ENCODE results near the gene BANK1.
A peak's percentile ranks its signal among the peaks of the same experiment; 100 is the strongest.

Gene BANK1, protein sequence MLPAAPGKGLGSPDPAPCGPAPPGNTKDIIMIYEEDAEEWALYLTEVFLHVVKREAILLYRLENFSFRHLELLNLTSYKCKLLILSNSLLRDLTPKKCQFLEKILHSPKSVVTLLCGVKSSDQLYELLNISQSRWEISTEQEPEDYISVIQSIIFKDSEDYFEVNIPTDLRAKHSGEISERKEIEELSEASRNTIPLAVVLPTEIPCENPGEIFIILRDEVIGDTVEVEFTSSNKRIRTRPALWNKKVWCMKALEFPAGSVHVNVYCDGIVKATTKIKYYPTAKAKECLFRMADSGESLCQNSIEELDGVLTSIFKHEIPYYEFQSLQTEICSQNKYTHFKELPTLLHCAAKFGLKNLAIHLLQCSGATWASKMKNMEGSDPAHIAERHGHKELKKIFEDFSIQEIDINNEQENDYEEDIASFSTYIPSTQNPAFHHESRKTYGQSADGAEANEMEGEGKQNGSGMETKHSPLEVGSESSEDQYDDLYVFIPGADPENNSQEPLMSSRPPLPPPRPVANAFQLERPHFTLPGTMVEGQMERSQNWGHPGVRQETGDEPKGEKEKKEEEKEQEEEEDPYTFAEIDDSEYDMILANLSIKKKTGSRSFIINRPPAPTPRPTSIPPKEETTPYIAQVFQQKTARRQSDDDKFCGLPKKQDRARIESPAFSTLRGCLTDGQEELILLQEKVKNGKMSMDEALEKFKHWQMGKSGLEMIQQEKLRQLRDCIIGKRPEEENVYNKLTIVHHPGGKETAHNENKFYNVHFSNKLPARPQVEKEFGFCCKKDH

DNA sequence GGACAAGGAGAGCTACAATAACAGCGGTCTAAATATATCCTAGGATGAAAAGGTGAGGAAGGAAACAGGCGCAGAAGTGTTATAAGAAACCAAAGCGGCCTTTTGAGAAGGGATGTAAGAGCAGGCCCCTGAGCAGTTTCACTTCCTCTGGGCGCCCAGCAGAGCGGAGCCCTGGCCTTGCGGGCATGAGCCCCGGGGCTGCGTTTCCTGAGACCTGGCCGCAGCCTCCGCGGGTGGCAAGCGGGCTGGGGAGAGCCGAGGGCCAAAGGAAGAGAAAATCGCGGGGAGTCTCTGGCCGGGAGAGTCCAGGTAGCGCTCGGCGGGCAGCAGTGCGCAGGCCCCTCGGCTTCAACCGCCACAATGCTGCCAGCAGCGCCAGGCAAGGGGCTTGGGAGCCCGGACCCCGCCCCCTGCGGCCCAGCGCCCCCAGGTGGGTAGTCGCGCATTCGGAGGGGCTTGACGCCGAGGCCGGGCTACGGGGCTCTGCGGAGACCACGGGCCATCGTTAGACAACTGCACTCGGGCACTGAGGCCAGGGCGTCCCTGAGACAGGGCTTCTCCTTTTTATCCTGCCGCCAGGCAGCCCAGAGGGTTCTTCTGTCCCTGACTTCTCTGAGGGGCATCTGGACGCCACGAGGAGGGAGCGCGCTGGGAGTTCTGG is at the start of gene BANK1:
TSS of gene BANK1 (plus strand) at position 210 of the 661 bp plus-strand sequence. CDS start at position 361, 151 bp downstream.
- H3K4me1 ChIP-seq (ENCODE audit: low read depth, poor library complexity, severe bottlenecking), result peaks cover 2% of the 10 kb centered on the region
- H2AFZ ChIP-seq (ENCODE audit: low read depth), result peak within 1 kb of the TSS; percentile 35; the same call in 1 of the 2 replicates
- no peaks in the 10 kb centered on the region for H4K20me1 ChIP-seq (ENCODE audit: insufficient read depth)
- TF ChIP-seq, protein P1, sequence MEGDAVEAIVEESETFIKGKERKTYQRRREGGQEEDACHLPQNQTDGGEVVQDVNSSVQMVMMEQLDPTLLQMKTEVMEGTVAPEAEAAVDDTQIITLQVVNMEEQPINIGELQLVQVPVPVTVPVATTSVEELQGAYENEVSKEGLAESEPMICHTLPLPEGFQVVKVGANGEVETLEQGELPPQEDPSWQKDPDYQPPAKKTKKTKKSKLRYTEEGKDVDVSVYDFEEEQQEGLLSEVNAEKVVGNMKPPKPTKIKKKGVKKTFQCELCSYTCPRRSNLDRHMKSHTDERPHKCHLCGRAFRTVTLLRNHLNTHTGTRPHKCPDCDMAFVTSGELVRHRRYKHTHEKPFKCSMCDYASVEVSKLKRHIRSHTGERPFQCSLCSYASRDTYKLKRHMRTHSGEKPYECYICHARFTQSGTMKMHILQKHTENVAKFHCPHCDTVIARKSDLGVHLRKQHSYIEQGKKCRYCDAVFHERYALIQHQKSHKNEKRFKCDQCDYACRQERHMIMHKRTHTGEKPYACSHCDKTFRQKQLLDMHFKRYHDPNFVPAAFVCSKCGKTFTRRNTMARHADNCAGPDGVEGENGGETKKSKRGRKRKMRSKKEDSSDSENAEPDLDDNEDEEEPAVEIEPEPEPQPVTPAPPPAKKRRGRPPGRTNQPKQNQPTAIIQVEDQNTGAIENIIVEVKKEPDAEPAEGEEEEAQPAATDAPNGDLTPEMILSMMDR (conservative IDR thresholded peaks at IDR 0.05; ENCODE audit: low read depth, low read length), result no peak
- H3K4me3 ChIP-seq (IDR thresholded peaks at IDR 0.05; ENCODE audit: insufficient read depth, low read depth, low read length), result no peak within 1 kb of the TSS
- H3K27me3 ChIP-seq (ENCODE audit: insufficient read depth, low read depth), result no peaks in the 10 kb centered on the region
- no peaks in the 10 kb centered on the region for H3K79me2 ChIP-seq (ENCODE audit: insufficient read depth, low read depth)
- no peaks in the 10 kb centered on the region for H3K36me3 ChIP-seq (ENCODE audit: insufficient read depth)
- no peak within 1 kb of the TSS; the same call in 1 of the 2 replicates for H3K9ac ChIP-seq
- H3K27ac ChIP-seq, result no peak within 1 kb of the TSS
- no peak within 1 kb of the TSS for H3K4me2 ChIP-seq

DNA sequence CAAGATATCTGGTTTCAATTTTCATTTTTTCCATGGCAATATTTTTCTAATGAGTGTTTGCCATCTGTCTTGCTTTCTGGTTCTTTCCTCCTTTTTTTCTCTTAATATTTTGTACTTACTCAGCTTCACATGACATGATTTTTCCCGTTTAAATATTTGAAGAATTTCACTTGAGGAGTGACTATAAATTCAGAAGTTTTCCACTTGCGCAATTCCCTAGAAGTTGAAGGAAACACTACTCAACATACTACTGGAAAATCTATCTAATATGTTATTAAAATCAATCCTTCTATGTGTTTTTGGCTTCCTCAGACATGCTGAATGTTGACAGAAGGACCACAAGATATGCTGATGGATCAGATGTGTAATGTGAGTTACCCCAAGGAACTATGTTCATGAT is 36.8 kb upstream of the BANK1 start:
- no peak overlapping the region for H3K4me3 ChIP-seq (IDR thresholded peaks at IDR 0.05; ENCODE audit: insufficient read depth, low read depth, low read length)
- no peak overlapping the region for H2AFZ ChIP-seq (ENCODE audit: low read depth)
- H3K4me1 ChIP-seq (ENCODE audit: low read depth, poor library complexity, severe bottlenecking), result no peaks in the 10 kb centered on the region
- no peak overlapping the region for H3K9ac ChIP-seq
- no peaks in the 10 kb centered on the region for H3K79me2 ChIP-seq (ENCODE audit: insufficient read depth, low read depth)
- TF ChIP-seq, protein P1 (conservative IDR thresholded peaks at IDR 0.05; ENCODE audit: low read depth, low read length), result no peak
- no peaks in the 10 kb centered on the region for H3K36me3 ChIP-seq (ENCODE audit: insufficient read depth)
- no peaks in the 10 kb centered on the region for H4K20me1 ChIP-seq (ENCODE audit: insufficient read depth)
- H3K4me2 ChIP-seq, result no peak overlapping the region
- H3K27ac ChIP-seq, result no peak overlapping the region
- H3K27me3 ChIP-seq (ENCODE audit: insufficient read depth, low read depth), result no peaks in the 10 kb centered on the region

DNA sequence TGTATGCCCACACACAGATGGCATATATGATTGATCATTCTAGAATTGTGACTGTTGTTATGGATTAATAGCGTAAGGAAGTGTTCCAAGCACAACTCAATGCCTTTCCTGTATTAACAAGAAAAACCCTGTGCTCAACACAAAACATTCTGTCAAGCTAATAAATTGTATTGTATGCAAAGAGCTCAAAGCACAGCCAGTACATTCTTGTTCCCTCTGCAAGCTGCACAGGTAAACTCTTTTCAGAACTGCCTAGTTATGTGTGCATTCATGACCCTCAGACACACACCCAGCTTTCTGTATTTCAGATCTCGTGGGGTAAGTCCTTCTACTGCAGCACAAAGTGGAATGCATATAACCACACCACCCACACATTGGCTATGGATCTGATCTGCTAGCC is 34.3 kb upstream of the BANK1 start:
- TF ChIP-seq, protein P1 (conservative IDR thresholded peaks at IDR 0.05; ENCODE audit: low read depth, low read length), result no peak
- H4K20me1 ChIP-seq (ENCODE audit: insufficient read depth), result no peaks in the 10 kb centered on the region
- H3K4me3 ChIP-seq (IDR thresholded peaks at IDR 0.05; ENCODE audit: insufficient read depth, low read depth, low read length), result no peak overlapping the region
- no peak overlapping the region for H3K9ac ChIP-seq
- no peak overlapping the region for H2AFZ ChIP-seq (ENCODE audit: low read depth)
- H3K27ac ChIP-seq, result no peak overlapping the region
- H3K36me3 ChIP-seq (ENCODE audit: insufficient read depth), result no peaks in the 10 kb centered on the region
- H3K79me2 ChIP-seq (ENCODE audit: insufficient read depth, low read depth), result no peaks in the 10 kb centered on the region
- no peaks in the 10 kb centered on the region for H3K27me3 ChIP-seq (ENCODE audit: insufficient read depth, low read depth)
- H3K4me1 ChIP-seq (ENCODE audit: low read depth, poor library complexity, severe bottlenecking), result no peaks in the 10 kb centered on the region
- H3K4me2 ChIP-seq, result no peak overlapping the region

DNA sequence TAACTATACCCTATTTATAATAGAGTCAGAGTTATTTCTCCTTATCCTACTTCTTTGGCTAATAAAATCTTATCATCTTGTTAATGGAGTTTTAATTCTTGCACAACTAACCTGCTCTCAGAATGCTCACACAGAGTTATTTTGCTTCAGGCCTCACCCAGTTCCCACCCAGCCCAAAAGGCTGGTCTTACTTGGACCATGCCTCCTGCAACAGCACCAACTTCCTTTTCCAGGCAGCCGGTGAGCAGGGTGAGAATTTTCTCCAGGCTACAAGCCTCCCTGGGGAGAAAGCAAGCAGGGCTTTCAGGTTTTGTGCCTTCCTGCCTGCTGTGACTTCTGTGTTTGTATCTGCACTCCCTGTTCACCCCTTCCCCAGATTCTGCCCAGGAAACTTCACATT is 29.1 kb upstream of the BANK1 start:
- H3K4me2 ChIP-seq, result no peak overlapping the region

More for the DNA sequence above, 29.1 kb upstream of the BANK1 start:
- Histone ChIP-seq H4K20me1 (ENCODE audit: insufficient read depth) (no peaks in the 10 kb centered on the region), H2AFZ (ENCODE audit: low read depth) (no peak overlapping the region), H3K79me2 (ENCODE audit: insufficient read depth, low read depth) (no peaks in the 10 kb centered on the region), H3K27me3 (ENCODE audit: insufficient read depth, low read depth) (no peaks in the 10 kb centered on the region), H3K36me3 (ENCODE audit: insufficient read depth) (no peaks in the 10 kb centered on the region), H3K27ac (no peak overlapping the region), H3K4me3 (IDR thresholded peaks at IDR 0.05; ENCODE audit: insufficient read depth, low read depth, low read length) (no peak overlapping the region), H3K4me1 (ENCODE audit: low read depth, poor library complexity, severe bottlenecking) (no peaks in the 10 kb centered on the region), H3K9ac (no peak overlapping the region)
- TF ChIP-seq, protein P1 (conservative IDR thresholded peaks at IDR 0.05; ENCODE audit: low read depth, low read length), result no peak
